ENCODE data around the gene LIMS2. TPM values are rescaled to one million over a fixed set of nuclear protein-coding genes. Genes with fewer than 3 reads are reported as not detected.

The LIMS2 gene
- polyA plus RNA-seq, 3 donors from 2014 or later = 0.40 TPM; not detected in 2

DNA sequence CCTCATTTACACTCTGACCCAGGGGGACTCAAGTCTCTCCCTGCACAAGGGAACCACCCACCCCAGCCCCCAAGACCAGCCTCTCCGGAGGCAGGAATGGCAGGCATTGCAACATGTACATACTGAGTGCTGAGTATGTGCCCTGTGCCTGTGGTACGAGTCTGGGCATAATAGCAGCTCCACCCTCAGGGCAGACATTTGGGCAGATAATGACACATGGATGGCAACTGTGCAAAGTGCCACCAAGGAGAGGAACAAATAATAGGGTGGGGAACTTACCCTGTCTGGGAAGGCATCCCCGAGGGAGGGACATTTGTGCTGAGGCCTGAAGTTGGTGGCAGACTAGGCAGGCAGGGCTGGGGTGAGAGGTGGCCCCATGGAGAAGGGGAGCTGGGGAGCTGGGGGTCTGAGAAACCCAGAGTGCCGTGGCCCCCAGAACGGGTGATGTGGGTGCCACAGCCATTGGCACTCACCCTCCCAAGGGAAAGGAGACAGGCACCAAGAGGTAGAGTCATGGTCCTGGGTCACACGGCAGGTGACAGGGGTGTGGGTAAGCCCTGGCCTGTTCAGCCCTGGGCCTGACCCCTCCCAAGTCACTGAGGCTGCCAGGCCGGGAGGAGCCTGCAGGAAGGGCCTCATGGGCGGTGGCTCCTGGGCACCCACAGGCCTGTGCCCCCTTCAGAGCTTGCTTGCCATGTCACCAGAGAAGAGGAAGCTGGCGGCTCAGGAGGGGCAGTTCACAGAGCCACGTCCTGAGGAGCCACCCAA lies 45.0 kb downstream of the LIMS2 start:
- no peak overlapping the region for H3K27ac Mint-ChIP-seq
- no peak for DNase-seq

GRCh38 chr2:127629637-127630036 lies 45.7 kb downstream of the LIMS2 start:
- H3K27ac Mint-ChIP-seq = no peak overlapping the region
- no peaks in the 10 kb centered on the region for H3K9me3 Mint-ChIP-seq
- H3K36me3 Mint-ChIP-seq = no peaks in the 10 kb centered on the region
- no peak for DNase-seq
- no peaks in the 10 kb centered on the region for H3K4me1 Mint-ChIP-seq
- H3K4me3 Mint-ChIP-seq = no peak overlapping the region
- peaks cover 0 to 2% (median 0%) of the 10 kb centered on the region in 3 donors for H3K27me3 Mint-ChIP-seq (ENCODE audit: low read depth in 3 of 3)

More for the DNA sequence above, 45.0 kb downstream of the LIMS2 start:
- no peaks in the 10 kb centered on the region for H3K4me1 Mint-ChIP-seq
- peaks cover 0 to 2% (median 0%) of the 10 kb centered on the region in 3 donors for H3K27me3 Mint-ChIP-seq (ENCODE audit: low read depth in 3 of 3)
- no peaks in the 10 kb centered on the region for H3K36me3 Mint-ChIP-seq
- no peak overlapping the region for H3K4me3 Mint-ChIP-seq
- no peaks in the 10 kb centered on the region for H3K9me3 Mint-ChIP-seq

GRCh38 chr2:127628767-127629614 lies 46.3 kb downstream of the LIMS2 start:
- Mint-ChIP-seq H3K4me3 (no peak overlapping the region), H3K4me1 (no peaks in the 10 kb centered on the region), H3K27ac (no peak overlapping the region)

GRCh38 chr2:127627740-127628571 lies 47.4 kb downstream of the LIMS2 start:
- Mint-ChIP-seq H3K27me3 (ENCODE audit: low read depth in 3 of 3) (peaks cover 0 to 4% (median 0%) of the 10 kb centered on the region in 3 donors), H3K36me3 (no peaks in the 10 kb centered on the region), H3K27ac (no peak overlapping the region), H3K4me1 (no peaks in the 10 kb centered on the region), H3K4me3 (no peak overlapping the region), H3K9me3 (no peaks in the 10 kb centered on the region)
- no peak for DNase-seq

More at GRCh38 chr2:127628767-127629614, 46.3 kb downstream of the LIMS2 start:
- Mint-ChIP-seq H3K27me3 (ENCODE audit: low read depth in 3 of 3) (peaks cover 0 to 4% (median 0%) of the 10 kb centered on the region in 3 donors), H3K36me3 (no peaks in the 10 kb centered on the region), H3K9me3 (no peaks in the 10 kb centered on the region)
- DNase-seq = no peak

GRCh38 chr2:127626917-127627739 lies 48.2 kb downstream of the LIMS2 start:
- H3K9me3 Mint-ChIP-seq = no peaks in the 10 kb centered on the region
- H3K4me1 Mint-ChIP-seq = no peaks in the 10 kb centered on the region

GRCh38 chr2:127626175-127626574 lies 49.2 kb downstream of the LIMS2 start:
- no peaks in the 10 kb centered on the region for H3K4me1 Mint-ChIP-seq

More at GRCh38 chr2:127626917-127627739, 48.2 kb downstream of the LIMS2 start:
- no peak for DNase-seq
- peaks cover 0 to 4% (median 0%) of the 10 kb centered on the region in 3 donors for H3K27me3 Mint-ChIP-seq (ENCODE audit: low read depth in 3 of 3)
- no peaks in the 10 kb centered on the region for H3K36me3 Mint-ChIP-seq
- H3K4me3 Mint-ChIP-seq = no peak overlapping the region
- H3K27ac Mint-ChIP-seq = no peak overlapping the region

GRCh38 chr2:127625572-127625951 lies 49.8 kb downstream of the LIMS2 start:
- Mint-ChIP-seq H3K27ac (no peak overlapping the region), H3K4me3 (no peak overlapping the region), H3K27me3 (ENCODE audit: low read depth in 3 of 3) (peaks cover 0 to 4% (median 0%) of the 10 kb centered on the region in 3 donors), H3K36me3 (no peaks in the 10 kb centered on the region), H3K9me3 (no peaks in the 10 kb centered on the region), H3K4me1 (no peaks in the 10 kb centered on the region)
- DNase-seq = no peak

More at GRCh38 chr2:127626175-127626574, 49.2 kb downstream of the LIMS2 start:
- no peak for DNase-seq
- Mint-ChIP-seq H3K4me3 (no peak overlapping the region), H3K27ac (no peak overlapping the region), H3K9me3 (no peaks in the 10 kb centered on the region), H3K27me3 (ENCODE audit: low read depth in 3 of 3) (peaks cover 0 to 4% (median 0%) of the 10 kb centered on the region in 3 donors), H3K36me3 (no peaks in the 10 kb centered on the region)

GRCh38 chr2:127624756-127625571 lies 50.4 kb downstream of the LIMS2 start:
- H3K9me3 Mint-ChIP-seq = no peaks in the 10 kb centered on the region
- no peak overlapping the region for H3K4me3 Mint-ChIP-seq
- peaks cover 0 to 4% (median 0%) of the 10 kb centered on the region in 3 donors for H3K27me3 Mint-ChIP-seq (ENCODE audit: low read depth in 3 of 3)
- no peaks in the 10 kb centered on the region for H3K36me3 Mint-ChIP-seq
- no peak for DNase-seq
- H3K27ac Mint-ChIP-seq = no peak overlapping the region
- no peaks in the 10 kb centered on the region for H3K4me1 Mint-ChIP-seq

DNA sequence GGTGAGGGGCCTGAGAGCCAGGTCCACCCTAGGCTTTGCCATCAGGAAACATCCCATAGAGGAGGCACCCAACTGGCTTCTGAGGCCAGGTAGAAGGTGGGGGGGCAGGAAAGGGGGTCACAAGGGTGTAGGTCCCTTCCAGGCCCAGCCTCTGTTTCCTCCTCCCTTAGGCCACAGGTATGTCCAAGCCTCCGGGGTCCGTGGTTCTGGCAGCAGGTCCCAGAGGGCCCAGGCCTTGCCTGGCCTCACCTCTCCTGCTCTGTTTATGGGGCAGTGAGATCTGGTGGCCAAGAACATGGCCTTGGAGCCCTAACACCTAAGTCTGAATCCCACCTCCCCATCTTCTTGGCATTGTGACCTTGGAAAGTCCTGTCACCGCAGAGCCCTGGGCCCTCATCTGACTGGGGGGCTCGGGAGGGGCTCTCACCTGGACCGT lies 51.0 kb downstream of the LIMS2 start:
- H3K4me3 Mint-ChIP-seq = no peak overlapping the region
- no peaks in the 10 kb centered on the region for H3K36me3 Mint-ChIP-seq
- no peaks in the 10 kb centered on the region for H3K4me1 Mint-ChIP-seq
- no peak overlapping the region for H3K27ac Mint-ChIP-seq
- peaks cover 0 to 4% (median 0%) of the 10 kb centered on the region in 3 donors for H3K27me3 Mint-ChIP-seq (ENCODE audit: low read depth in 3 of 3)
- no peak for DNase-seq
- no peaks in the 10 kb centered on the region for H3K9me3 Mint-ChIP-seq

DNA sequence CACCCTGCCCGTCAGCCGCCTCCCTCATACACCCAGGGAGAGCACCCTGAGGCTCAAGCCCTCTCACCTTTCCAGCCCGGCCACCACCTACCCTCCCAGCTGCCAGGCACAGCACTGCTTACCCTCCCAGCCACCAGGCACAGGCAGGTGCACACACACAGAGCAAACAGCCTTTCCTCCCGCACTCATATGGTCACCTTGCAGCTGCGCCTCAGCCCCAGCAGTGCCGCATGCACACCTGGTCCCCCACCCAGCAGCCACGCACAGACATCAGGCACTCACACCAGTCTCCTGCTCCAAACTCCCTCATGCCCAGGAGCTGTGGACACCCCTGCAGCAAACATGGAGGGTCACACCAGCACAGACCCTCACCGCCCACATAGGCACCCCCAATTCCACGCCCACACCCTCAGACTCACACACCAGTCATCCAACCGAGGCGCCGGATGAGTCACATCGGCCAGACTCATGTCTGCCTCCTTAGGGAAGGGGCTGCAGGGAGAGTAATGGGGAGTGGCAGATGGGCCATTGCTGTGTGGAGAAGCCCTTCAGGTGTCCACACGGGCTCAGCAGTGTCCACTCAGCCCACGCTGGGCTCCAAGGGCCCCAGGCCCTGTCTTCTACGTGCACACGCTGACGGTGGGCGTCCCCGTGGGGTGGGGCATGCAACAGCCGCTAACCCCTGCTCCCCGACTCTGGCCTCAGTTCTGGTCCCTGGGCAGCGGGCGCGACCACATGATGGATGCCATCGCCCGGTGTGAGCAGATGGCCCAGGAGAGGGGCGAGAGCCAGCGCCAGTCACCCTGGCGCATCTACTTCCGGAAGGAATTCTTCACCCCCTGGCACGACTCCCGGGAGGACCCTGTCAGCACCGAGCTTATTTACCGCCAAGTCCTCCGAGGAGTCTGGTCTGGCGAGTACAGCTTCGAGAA lies 51.7 kb downstream of the LIMS2 start:
- Mint-ChIP-seq H3K4me1 (no peaks in the 10 kb centered on the region), H3K27me3 (ENCODE audit: low read depth in 3 of 3) (peaks cover 0 to 5% (median 0%) of the 10 kb centered on the region in 3 donors), H3K4me3 (no peak overlapping the region), H3K36me3 (no peaks in the 10 kb centered on the region), H3K27ac (peak overlapping the region in 1 of 6 donors; percentile 50), H3K9me3 (no peaks in the 10 kb centered on the region)
- no peak for DNase-seq

GRCh38 chr2:127622561-127623387 lies 52.6 kb downstream of the LIMS2 start:
- peaks cover 0 to 4% (median 1%) of the 10 kb centered on the region in 3 donors for H3K27me3 Mint-ChIP-seq (ENCODE audit: low read depth in 3 of 3)
- no peak overlapping the region for H3K27ac Mint-ChIP-seq
- no peaks in the 10 kb centered on the region for H3K4me1 Mint-ChIP-seq
- H3K9me3 Mint-ChIP-seq = no peaks in the 10 kb centered on the region
- no peak overlapping the region for H3K4me3 Mint-ChIP-seq
- no peaks in the 10 kb centered on the region for H3K36me3 Mint-ChIP-seq
- DNase-seq = no peak

Measured in immature natural killer cell (primary cell).